ENCODE measurements around the gene NT5DC3. TPM values are rescaled to one million over a fixed set of nuclear protein-coding genes. Genes with fewer than 3 reads are reported as not detected.

Gene NT5DC3
- total RNA-seq, 6 experiments from 2014 or later: 10.5 to 12.8 (median 11.3) TPM

DNA sequence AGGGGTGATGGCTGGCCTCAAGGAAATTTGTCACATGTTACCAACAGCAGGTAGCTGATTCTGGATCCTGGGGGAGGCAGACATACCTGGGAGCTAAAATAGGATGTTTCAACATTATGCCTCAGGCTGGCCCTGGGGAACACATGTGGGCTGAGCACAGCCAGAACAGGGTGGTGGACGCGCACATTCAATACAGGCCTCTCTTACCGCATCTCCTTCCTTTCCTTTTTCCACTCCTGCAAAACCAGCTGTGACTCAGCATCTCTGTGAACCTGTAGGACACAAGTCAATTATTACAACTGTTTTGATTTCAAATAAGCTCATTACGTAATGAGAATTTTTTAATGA is 61.0 kb downstream of the NT5DC3 start:
- Mint-ChIP-seq H3K27ac (peak overlapping the region; percentile 72), H3K9me3 (no peaks in the 10 kb centered on the region), H3K27me3 (ENCODE audit: insufficient read depth) (no peaks in the 10 kb centered on the region; the same call in 1 of the 2 replicates), H3K4me3 (no peak overlapping the region), H3K36me3 (ENCODE audit: low read depth) (peaks cover 46% of the 10 kb centered on the region), H3K4me1 (ENCODE audit: low read depth) (peaks cover 27% of the 10 kb centered on the region)
- DNase-seq: peak; percentile 6
- TF ChIP-seq, protein P1, sequence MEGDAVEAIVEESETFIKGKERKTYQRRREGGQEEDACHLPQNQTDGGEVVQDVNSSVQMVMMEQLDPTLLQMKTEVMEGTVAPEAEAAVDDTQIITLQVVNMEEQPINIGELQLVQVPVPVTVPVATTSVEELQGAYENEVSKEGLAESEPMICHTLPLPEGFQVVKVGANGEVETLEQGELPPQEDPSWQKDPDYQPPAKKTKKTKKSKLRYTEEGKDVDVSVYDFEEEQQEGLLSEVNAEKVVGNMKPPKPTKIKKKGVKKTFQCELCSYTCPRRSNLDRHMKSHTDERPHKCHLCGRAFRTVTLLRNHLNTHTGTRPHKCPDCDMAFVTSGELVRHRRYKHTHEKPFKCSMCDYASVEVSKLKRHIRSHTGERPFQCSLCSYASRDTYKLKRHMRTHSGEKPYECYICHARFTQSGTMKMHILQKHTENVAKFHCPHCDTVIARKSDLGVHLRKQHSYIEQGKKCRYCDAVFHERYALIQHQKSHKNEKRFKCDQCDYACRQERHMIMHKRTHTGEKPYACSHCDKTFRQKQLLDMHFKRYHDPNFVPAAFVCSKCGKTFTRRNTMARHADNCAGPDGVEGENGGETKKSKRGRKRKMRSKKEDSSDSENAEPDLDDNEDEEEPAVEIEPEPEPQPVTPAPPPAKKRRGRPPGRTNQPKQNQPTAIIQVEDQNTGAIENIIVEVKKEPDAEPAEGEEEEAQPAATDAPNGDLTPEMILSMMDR (IDR thresholded peaks at IDR 0.05): no peak

DNA sequence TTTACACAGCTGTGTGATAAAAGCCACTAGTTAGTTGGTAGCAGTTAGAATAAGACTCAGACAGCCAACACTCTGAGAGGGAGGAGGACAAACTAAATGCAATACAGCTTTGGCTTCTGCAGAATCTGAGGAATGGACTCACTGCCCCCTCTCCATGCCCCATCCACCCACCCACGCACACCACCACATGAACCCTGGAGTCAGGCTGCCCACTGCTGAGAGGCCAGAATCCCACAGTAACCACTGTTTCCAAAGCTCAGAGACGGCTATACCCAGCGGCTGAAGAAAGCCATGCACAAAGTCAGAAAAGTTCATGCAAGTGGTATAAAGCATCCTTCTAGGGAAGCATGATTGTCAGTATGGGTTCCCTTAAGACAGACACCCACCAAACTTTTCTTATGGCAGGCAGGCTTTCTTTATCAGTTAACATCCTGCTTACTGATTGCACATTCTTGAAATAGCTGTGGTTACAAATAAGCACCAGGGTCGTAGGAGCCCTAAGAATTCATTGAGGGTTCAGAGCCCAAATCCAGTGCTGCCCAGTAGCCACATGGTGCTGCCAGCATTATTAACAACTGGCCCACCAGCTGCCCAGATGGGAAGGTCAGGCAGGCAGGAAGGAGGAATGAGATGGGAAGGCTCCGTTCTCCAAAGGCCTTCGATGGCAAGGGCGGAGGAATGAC is 61.5 kb downstream of the NT5DC3 start:
- H3K4me3 Mint-ChIP-seq: no peak overlapping the region
- peak; percentile 18 for DNase-seq
- H3K4me1 Mint-ChIP-seq (ENCODE audit: low read depth): peaks cover 25% of the 10 kb centered on the region
- no peaks in the 10 kb centered on the region for H3K9me3 Mint-ChIP-seq
- peaks cover 46% of the 10 kb centered on the region for H3K36me3 Mint-ChIP-seq (ENCODE audit: low read depth)
- H3K27me3 Mint-ChIP-seq (ENCODE audit: insufficient read depth): no peaks in the 10 kb centered on the region; the same call in 1 of the 2 replicates
- TF ChIP-seq, protein P1 (IDR thresholded peaks at IDR 0.05): no peak
- H3K27ac Mint-ChIP-seq: peak overlapping the region; percentile 72

DNA sequence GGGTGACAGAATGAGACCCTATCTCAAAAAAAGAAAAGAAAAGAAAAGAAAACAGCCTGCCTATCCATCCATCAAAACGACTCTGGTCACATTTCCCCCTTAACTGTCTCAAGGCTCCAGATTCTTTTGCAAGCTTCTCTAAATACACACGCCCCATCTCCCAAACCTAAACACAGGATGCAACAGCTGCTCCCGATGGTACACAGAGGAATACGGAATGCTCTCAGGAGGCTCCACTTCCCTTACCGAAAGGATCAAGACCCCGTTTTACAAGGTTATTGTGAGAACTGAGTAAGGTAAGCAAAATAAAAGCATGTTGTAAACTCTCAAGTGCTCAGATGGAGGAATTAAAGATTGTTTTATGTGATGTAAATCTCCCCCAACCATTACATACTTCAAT is 62.3 kb downstream of the NT5DC3 start:
- H3K36me3 Mint-ChIP-seq (ENCODE audit: low read depth): peaks cover 43% of the 10 kb centered on the region
- no peaks in the 10 kb centered on the region for H3K9me3 Mint-ChIP-seq
- no peak for DNase-seq
- H3K27ac Mint-ChIP-seq: no peak overlapping the region
- no peaks in the 10 kb centered on the region; the same call in 1 of the 2 replicates for H3K27me3 Mint-ChIP-seq (ENCODE audit: insufficient read depth)
- no peak overlapping the region for H3K4me3 Mint-ChIP-seq
- peaks cover 25% of the 10 kb centered on the region for H3K4me1 Mint-ChIP-seq (ENCODE audit: low read depth)
- TF ChIP-seq, protein P1 (IDR thresholded peaks at IDR 0.05): no peak

DNA sequence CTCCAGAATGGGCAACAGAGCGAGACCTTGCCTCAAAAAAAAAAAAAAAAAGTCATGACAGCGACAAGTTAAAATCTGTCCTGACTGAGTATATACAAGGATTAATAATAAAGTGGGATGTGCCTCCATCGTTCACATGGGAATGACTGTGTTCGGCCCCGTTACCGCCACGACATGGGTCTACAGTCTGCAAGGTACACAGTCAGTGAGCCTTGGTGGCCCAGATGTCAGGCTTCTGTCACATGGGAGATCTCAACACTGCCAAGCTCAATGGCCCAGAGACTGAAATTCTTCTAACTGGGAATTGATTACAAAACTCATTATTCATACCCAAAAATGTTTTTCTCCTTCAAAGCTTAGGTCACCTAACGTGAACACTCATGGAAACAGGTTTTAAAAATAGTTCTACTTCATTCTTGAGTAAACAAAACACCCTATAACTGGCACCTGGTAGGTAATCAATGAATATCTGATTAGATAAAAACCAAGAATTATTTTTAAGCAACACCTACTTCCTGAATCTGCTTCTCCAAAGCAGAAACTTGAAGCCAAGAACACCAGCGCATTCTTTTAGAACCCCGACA is 66.0 kb downstream of the NT5DC3 start:
- Mint-ChIP-seq H3K4me3 (no peak overlapping the region), H3K9me3 (no peaks in the 10 kb centered on the region), H3K27me3 (ENCODE audit: insufficient read depth) (no peaks in the 10 kb centered on the region; the same call in 1 of the 2 replicates), H3K27ac (no peak overlapping the region), H3K4me1 (ENCODE audit: low read depth) (peaks cover 20% of the 10 kb centered on the region), H3K36me3 (ENCODE audit: low read depth) (peaks cover 25% of the 10 kb centered on the region)
- DNase-seq: no peak
- TF ChIP-seq, protein P1 (IDR thresholded peaks at IDR 0.05): no peak

DNA sequence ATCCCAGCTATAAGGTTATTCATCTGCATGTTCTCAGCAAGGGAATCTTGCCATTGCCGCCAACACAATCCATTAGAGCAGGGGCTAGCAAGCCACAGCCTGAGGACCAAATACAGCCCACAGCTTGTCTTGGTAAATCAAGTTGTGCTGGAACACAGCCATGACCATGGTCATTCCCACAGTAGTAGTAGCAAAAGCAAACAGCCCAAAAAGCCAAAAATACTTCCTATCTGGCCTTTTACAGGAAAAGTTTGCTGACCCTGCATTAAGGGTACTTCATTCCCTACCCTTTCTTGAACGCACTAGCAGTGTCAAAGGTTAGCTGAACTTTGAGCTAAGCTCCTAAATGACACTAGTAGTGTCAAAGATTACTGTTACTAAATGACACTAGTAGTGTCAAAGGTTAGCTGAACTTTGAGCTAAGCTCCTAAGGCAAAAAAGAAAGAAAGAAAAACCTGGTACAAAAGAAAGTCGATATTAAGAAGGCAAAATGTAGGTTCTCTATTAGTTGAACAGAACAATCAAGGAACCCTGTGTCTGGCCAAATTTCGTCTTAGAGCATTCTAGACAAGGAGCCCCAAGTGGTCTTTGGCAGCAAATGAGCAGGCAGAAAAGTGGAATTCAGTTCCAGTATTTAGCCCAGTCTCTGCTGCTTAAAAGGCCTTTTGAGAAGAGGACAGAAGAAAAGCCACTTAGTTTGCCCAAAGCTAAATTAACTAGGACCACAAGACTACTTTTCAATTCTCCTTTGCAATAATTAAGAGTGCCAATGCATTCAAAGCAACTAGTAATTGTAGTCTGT is 67.7 kb downstream of the NT5DC3 start:
- no peaks in the 10 kb centered on the region; the same call in 1 of the 2 replicates for H3K27me3 Mint-ChIP-seq (ENCODE audit: insufficient read depth)
- H3K36me3 Mint-ChIP-seq (ENCODE audit: low read depth): peaks cover 12% of the 10 kb centered on the region; the same call in 1 of the 2 replicates
- no peak overlapping the region for H3K4me3 Mint-ChIP-seq
- H3K9me3 Mint-ChIP-seq: no peaks in the 10 kb centered on the region
- TF ChIP-seq, protein P1 (IDR thresholded peaks at IDR 0.05): no peak
- no peak overlapping the region for H3K27ac Mint-ChIP-seq
- DNase-seq: no peak
- H3K4me1 Mint-ChIP-seq (ENCODE audit: low read depth): peaks cover 6% of the 10 kb centered on the region; the same call in 1 of the 2 replicates
